Ecto neural progenitor cell (in vitro differentiated cells): Measurements from ENCODE around the gene ANKRD13B.
A peak's percentile ranks its signal among the peaks of the same experiment; 100 is the strongest.

Experiments
- DNase-seq: peaks from one replicate; pipeline ENCODE4 v3.0.0-alpha.2; 2018; ENCODE audit warnings: low spot score

Gene ANKRD13B

DNA sequence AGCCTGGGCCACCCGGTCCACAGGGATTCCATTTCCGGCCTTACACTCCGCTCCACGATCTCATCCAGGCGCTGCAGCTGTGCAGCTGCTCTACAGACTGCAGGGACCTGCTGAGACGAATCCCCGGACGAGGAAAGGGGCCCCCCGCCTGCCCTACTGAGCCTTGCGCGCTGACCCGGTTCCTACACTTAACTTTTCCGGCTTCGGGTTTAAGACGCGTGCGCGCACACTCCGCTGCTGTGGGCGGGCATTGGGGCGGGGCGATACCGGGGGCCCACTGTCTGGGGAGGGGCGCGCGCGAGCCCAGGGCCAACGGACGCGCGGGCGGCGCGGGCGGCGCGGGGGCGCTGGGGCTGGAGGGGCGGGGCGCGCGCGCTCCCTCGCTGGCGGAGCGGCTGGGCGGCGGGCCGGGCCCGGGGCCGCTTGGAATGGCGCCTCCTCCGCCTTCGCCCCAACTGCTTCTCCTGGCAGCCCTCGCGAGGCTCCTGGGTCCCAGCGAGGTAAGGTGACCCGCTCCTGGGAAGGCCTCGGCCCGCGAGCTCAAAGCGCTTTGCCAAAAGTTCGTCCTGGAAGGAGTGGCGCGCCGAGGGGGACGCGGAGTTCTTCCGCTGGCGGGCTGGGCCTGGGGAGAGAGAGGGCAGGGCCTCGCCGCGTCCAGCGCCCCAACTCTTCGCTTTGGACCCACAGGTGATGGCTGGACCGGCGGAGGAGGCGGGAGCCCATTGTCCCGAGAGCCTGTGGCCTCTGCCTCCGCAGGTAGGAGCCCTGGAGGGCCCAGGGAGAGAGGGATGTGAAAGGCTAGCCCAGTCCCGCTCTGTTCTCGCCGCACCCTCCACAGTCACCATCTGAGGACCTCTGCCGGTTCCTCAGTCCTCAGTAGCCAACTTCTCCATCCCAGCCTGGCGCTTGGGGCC is 24.3 kb upstream of the ANKRD13B start, which contains the start of gene TP53I13:
TSS of gene TP53I13 (plus strand) at position 371 of the 914 bp plus-strand sequence. CDS start at position 429, 58 bp downstream.
- DNase-seq, result peak; percentile 95

DNA sequence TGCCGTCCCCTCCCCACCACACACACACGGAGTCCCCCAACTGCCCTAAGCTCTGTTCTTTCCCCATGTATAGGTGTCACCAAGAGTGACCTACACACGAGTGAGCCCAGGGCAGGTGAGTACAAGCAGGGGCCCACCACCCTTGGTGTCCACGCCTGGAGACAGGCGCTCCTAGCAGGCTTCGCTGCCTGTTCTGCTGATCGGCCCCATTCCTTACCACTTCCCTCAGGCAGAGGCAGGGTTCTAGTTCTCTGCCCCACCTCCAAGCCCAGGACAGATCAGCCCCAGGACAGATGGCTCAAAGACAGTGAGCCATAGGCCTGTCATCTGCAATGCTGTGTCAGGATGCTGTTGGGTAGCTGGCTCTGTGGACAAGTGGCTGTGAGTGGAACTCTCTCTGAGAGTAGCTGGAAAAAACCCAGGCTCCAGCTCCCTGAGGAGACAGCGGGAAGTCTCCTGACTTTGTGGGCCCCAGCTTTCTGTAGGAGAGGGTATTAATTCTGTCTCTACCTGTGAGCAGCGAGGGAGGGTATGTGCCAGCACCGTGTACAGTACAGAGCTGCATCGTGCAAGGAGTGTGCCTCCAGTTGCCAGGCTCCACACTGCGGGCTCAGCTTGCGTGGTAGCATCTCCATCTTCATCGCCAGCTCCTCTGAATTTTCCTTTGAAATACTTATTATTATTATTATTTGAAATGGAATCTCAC is 23.5 kb upstream of the ANKRD13B start:
- peak; percentile 66 for DNase-seq

DNA sequence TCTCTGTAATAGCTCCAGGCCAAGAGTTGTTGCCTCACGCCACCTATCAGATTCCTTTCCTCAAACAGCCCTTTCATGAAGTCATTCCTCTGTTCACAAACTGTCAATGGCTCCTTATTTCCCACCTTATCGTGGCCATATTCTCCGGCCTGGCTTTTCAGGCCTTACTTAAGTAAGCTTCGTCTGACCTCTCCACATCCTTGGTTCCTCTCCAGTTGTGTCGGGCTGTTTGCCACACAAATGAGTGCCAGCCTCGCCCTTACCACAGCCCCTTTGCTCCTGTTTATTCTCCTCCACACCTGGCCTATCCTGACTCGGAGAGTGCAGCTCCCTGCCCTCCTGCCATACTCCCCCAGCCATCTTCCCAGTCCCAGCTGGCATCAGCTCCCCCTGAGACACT is 22.4 kb upstream of the ANKRD13B start:
- DNase-seq, result peak; percentile 42

DNA sequence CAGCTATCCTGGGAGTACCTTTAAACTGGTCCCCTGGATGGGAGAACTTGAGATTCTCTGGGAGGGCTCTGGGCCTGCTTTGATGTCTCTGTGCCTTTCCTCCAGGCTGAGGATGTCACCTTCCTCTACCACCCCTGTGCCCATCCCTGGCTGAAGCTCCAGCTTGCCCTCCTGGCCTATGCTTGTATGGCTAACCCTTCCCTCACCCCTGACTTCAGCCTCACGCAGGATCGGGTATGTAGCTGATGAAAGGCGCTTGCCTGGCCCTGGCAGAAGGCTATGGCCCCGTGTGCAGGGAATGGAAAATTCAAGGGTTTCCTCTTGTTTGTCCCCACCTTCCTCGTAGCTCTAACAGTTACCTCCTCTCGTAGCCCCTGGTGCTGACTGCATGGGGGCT is 21.4 kb upstream of the ANKRD13B start:
- no peak for DNase-seq

DNA sequence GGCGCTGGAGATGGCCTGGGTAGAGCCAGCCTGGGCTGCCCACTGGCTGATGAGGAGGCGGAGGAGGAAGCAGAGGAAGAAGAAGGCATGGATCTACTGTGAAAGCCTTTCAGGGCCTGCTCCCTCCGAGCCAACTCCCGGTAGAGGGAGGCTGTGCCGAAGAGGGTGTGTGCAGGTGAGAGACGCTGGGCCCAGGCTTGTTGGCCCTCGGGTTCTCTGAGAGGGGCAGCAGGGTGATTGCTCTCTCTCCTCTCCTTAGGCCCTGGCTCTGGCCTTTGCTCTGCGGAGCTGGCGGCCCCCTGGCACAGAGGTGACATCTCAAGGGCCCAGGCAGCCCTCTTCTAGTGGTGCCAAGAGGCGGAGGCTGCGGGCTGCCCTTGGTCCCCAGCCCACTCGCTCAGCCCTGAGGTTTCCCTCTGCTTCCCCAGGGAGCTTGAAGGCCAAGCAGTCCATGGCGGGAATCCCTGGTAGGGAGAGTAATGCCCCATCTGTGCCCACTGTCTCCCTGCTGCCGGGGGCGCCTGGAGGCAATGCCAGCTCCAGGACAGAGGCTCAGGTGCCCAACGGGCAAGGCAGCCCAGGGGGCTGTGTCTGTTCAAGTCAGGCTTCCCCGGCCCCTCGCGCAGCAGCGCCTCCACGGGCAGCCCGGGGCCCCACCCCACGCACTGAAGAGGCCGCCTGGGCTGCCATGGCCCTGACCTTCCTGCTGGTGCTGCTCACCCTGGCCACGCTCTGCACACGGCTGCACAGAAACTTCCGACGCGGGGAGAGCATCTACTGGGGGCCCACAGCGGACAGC is 20.9 kb upstream of the ANKRD13B start:
- DNase-seq, result peak; percentile 50

GRCh38 chr17:29572691-29573557 is 20.0 kb upstream of the ANKRD13B start:
- peak; percentile 88 for DNase-seq

DNA sequence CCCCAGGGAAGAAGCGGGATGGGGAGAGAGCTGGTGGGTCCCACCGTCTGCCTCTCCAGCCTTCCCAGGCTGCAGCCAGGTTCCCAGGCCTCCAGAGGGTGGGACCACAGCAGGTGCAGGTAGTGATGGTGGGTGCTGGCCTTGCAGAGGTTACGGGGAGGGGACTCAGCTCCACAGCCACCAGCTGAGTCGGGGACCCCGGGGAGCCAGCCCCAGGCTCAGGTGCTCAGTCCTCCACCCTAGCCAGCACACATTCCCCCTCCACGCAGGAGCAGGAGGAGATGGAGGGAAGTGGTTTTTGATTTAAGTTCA is 19.4 kb upstream of the ANKRD13B start:
- peak; percentile 48 for DNase-seq

GRCh38 chr17:29573871-29574731 is 18.8 kb upstream of the ANKRD13B start:
- DNase-seq, result no peak

DNA sequence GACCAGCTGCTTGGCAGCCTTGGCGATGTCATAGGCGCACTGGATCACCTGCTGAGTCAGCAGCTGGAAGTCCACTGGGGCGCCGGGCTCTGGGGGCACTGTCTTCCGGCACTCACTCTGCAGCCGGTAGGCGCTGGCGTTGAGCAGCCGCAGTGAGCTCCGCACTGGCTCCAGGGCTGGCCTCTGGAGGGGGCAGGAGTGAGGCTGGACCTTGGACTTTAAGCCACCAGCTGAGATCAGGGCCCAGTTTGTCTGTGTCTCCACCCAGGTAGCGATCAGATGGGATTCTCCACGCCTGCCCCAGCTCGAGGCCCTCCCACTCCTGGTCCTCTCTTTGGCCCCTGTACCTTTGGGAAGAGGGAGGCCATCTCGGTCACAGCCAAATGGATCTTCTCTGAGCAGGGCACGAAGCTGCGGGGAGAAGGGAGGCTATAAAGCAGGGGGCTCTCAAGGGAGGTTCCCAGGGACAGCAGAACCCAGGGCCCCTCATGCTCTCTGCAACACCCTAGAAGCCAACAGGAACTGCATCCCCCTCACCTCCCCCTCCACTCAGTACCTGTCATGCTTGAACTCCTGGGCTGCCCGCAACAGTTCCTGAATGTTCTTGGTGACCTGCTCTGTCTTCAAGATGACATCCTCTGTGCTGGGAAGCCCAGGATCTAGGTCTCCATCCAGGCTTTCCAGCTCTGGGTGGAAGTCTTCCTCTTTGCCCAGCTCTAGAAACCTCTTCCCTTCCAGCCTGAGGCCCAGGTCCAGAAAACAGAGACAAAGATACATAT is 18.0 kb upstream of the ANKRD13B start:
- DNase-seq, result no peak

DNA sequence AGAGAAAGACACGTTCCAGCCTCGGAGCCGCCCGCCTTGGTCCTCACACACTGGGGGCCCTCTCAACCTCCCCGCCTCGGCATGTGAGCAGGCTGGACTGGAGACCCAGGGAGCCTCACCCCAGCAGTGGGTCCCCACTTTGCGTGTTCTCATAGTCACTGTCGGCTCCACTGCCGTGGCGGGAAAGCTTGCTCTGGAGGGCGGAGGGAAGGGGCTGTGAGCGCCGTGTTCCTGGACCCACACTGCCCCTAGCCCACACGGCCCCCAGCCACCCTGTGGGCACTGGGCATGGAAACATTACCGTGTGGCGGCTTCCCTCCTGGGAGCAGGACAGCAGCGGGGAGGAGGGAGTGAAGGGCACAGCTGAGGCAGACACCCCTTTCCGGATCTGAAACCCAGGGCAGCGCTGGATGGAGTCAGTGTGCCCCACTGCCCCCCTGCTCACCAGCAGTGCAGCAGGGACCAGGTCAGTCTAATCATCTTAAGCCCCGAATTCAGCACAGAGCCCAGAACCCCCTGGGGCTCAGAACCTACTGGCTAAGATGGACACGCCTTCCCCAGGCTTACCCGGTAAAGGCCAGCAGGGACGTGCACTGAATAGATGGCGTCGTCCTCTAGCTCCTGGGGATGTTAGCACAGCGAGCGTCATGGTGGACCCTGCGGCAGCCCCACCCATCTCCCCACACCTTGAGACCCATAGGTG is 17.3 kb upstream of the ANKRD13B start:
- no peak for DNase-seq

DNA sequence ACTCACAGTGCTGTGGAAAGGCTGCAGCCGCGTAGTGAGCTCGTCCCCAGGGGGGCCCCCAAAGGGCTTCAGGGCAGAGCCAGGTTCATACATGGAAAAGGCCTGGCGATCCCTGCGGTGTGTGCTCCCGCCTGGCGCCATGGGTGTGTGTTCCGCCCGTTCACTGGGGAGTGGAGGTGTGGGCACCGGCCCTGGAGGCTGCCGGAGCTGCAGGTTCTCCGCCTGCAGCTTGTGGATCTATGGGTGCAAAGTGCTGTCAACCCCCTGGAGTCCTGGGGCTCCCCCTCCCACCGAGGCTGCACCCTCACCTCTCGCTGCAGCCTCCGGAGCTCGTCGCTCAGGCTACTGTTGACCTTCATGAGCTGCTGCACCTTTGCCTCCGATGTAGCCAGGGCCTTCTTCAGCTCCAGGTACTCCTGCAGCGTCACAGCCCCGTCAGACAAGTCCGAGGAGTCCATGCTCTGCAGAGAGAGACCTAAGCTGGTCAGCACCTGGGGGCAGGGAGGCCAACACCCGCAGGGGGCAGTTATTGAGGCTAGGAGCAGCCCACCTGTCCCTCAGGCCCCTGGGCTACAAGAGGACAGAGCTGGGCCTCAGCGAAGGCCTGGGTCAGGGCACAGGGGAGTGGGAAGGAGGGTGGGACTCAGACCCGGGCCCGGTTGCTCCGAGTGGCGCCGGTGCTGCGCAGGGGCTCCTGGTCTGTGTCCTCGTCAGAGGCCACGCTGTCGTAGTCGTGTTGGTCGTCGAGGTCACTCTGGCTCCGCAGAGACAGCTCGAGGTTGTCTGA is 16.5 kb upstream of the ANKRD13B start:
- DNase-seq, result no peak

- DNase-seq, result no peak
Observed at GRCh38 chr17:29577001-29577370, 15.9 kb upstream of the ANKRD13B start.

DNA sequence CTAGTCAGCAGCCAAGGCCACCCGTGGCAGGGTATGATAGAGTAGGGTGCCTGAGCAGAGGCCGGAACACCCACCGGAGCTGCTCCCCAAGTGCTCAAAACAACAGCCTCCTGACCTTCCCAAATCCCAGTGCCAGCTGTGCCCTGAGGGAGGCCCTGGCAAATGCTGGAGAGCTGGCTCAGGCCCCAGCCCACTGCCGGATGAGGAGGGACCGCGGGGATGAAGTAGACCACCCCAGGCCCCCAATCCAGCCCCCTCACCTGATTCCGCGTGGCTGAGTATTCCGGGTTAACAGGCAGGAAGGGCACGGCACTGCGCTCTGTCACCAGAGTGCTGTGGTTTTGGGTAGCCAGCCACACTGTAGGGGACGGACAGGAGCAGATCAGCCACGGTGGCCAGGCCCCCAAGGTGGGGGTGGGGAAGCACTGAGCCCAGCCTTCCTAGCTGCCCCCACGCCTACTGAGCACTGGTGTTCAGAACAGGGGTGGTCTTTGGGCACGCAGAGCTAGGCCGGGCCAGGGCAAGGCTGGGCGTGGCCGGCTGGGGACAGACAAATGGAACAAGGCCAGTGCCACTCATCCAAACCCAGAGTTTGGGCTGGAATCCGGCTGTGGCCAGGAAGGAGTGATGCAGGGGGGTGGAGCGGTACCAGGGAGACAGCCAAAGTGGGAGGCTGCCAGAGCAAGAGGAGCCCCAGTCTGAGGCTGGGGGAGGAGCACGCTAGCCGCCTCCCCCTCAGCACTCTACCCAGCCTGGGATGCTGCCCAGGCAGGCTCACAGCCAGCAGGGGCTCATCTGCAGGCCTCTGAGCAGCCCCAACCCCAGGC is 15.3 kb upstream of the ANKRD13B start:
- no peak for DNase-seq

DNA sequence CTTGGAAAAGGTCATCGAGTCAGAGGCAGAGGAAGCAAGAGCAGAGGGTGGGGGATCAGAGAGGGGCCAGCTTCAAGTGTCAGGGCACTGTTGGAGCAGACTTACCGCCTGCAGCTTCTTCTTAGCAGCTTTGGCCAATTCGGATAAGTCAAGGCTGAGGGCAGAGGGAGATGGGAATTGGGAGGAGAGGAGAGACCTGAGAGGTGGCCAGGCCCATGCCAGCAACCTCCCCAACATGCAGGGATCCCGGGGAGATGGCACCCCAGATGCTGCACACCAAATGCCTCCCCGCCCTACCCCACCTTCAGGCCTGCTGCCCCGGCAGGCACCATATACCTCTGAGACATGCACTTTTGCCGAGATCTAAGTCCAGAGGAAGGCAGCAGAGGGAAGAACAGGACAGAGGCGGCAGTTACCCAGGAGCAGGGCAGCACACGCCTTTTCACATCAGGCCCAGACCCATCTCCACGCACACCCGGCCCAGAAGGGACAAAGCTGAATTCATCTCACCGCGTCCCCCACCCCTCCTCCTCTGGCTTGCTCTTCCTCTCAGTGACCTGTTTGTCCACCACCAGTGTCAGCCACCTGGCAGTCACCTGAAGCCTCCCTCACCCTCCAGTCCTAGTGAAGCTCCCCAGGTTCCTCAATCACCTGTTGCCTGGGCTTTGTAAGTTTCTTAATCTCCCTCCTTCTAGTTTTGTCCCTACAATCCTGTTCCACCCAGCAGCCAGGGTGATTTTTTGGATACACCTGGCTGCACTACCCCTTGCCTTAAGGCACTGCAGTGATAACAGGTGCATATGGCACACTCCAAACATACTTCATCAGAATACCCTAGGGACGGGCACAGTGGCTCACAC is 14.1 kb upstream of the ANKRD13B start:
- no peak for DNase-seq

DNA sequence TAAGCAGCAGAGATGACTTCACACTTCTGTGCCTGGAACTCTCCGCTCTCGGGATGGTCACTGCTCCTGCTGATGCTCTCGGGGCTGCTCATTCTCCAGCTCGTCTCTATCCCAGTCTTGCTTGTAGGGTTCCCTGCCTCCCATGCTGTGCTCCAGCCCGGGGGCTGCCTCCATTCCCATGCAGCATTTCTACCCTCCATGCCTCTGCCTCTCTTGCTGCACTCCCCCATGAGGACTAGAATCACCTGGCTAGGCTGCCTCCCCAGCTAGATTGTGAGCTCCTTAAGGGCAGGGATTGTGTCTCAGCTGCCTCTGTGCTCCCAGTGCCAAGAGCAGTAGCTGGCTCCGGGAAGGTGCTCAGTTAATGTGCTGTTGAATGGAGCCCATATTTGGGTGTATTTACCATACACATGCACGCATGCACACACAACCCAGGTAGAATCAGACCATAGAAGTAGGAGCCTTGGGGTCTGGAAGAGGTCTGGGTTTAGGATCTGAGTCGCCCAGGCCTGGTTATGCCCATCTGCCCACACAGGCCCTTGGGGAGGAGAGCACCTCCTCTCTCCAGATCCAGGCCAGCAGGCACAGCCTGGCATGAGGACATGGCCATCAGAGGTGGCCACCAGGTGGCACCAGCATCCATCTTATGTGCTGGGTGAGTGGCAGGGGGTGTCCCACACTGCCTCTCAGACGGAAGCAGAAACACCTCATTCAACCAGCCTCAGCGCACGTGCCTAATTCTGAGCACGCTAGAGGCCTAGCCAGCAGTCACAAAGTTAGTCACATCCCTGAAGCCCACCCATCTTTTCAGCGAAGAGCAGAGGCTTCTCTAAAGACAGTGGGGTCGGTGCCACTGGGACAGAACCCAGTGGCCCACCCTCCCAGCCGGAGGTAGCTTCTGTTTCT is 12.8 kb upstream of the ANKRD13B start:
- peak; percentile 86 for DNase-seq
